IMR-90 (cell line): ENCODE results near the gene DPPA5. TPM values are rescaled to one million over a fixed set of nuclear protein-coding genes. Genes with fewer than 3 reads are reported as not detected.

ENCODE experiments used
- ATAC-seq: fragments of 200-7000 bp; cut with Tn5 transposase; 2 replicates; pipeline ENCODE4 v1.9.1; 2020; ENCODE audit warnings: low read depth, mild to moderate bottlenecking, moderate library complexity
- BruUV-seq: library from RNA; stranded (reverse); fragments of 400-500 nt; replicated peaks from 2 replicates; lab custom pipeline; 2021; lab: Mats Ljungman, UMichigan
- CTCF ChIA-PET: fragments of 300-600 bp; formaldehyde crosslinking; extraction: SDS; loops from one replicate; lab custom pipeline; 2021; ENCODE audit warnings: antibody characterized with exemption; lab: Yijun Ruan, JAX
- POLR2A ChIA-PET: fragments of 300-600 bp; sonication (Branson Sonifier 250); formaldehyde crosslinking; loops from one replicate; lab custom pipeline; 2022; ENCODE audit warnings: antibody characterized with exemption; ENCODE audit not compliant: unreplicated experiment; lab: Charles Lee
- DNase-seq: peaks from one replicate; pipeline ENCODE4 v3.0.0; 2013
- H2AFZ ChIP-seq: replicated peaks from 2 replicates; pipeline ENCODE3; 2013; ENCODE audit warnings: low read length, mild to moderate bottlenecking; ENCODE audit not compliant: poor library complexity
- H2AK5ac ChIP-seq: 2 replicates; pipeline ENCODE4 v1.6.1; 2013; ENCODE audit warnings: low read depth, low read length, inconsistent platforms
- H2AK9ac ChIP-seq: replicated peaks from 2 replicates; pipeline ENCODE3; 2013; ENCODE audit warnings: mild to moderate bottlenecking, low read depth, low read length, moderate library complexity; ENCODE audit not compliant: poor library complexity
- H2BK120ac ChIP-seq: 2 replicates; pipeline ENCODE4 v1.6.1; 2013; ENCODE audit warnings: low read depth, low read length, inconsistent platforms
- H2BK15ac ChIP-seq: 3 replicates; pipeline ENCODE4 v1.6.1; 2013; ENCODE audit warnings: low read depth, low read length, inconsistent platforms
- H2BK20ac ChIP-seq: 2 replicates; pipeline ENCODE4 v1.6.1; 2013; ENCODE audit warnings: low read depth, mild to moderate bottlenecking, inconsistent platforms, low read length, moderate library complexity
- H2BK5ac ChIP-seq: 2 replicates; pipeline ENCODE4 v1.6.1; 2013; ENCODE audit warnings: mild to moderate bottlenecking, low read depth, low read length, inconsistent platforms; ENCODE audit not compliant: poor library complexity, severe bottlenecking
- H3K14ac ChIP-seq: replicated peaks from 2 replicates; pipeline ENCODE4 v1.6.1; 2013; ENCODE audit warnings: low read depth, low read length, inconsistent platforms
- H3K18ac ChIP-seq: 2 replicates; pipeline ENCODE4 v1.6.1; 2013; ENCODE audit warnings: low read depth, low read length, control low read depth
- H3K23ac ChIP-seq: 2 replicates; pipeline ENCODE4 v1.6.1; 2013; ENCODE audit warnings: low read depth, low read length, inconsistent platforms
- H3K27ac ChIP-seq: 2 replicates; pipeline ENCODE4 v1.5.1; 2013; ENCODE audit warnings: mild to moderate bottlenecking, control low read depth, low read length; ENCODE audit not compliant: insufficient read depth
- H3K27me3 ChIP-seq: 2 replicates; pipeline ENCODE4 v1.6.1; 2013; ENCODE audit warnings: low read length; ENCODE audit not compliant: control insufficient read depth, insufficient read depth
- H3K36me3 ChIP-seq: 2 replicates; pipeline ENCODE4 v1.6.1; 2013; ENCODE audit warnings: low read length, mixed read lengths; ENCODE audit not compliant: control insufficient read depth, insufficient read depth
- H3K4ac ChIP-seq: 2 replicates; pipeline ENCODE4 v1.6.1; 2013; ENCODE audit warnings: low read depth, low read length, inconsistent platforms
- H3K4me1 ChIP-seq: 2 replicates; pipeline ENCODE4 v1.6.1; 2013; ENCODE audit warnings: low read length, mixed read lengths; ENCODE audit not compliant: control insufficient read depth, insufficient read depth
- H3K4me2 ChIP-seq: 2 replicates; pipeline ENCODE4 v1.6.1; 2013; ENCODE audit warnings: low read depth, mild to moderate bottlenecking, control low read depth, low read length, moderate library complexity
- H3K4me3 ChIP-seq: 2 replicates; pipeline ENCODE4 v1.5.1; 2013; ENCODE audit warnings: low read depth, mild to moderate bottlenecking, control low read depth, low read length, moderate library complexity; ENCODE audit not compliant: insufficient read depth
- H3K56ac ChIP-seq: 2 replicates; pipeline ENCODE4 v1.6.1; 2013; ENCODE audit warnings: low read length, inconsistent platforms; ENCODE audit not compliant: insufficient read depth; ENCODE audit errors: extremely low read depth
- H3K79me1 ChIP-seq, 2 experiments: 2 replicates each; pipeline ENCODE4 v1.6.1; 2013; ENCODE audit warnings: low read length in 2 of 2, inconsistent platforms in 1 of 2, low read depth in 1 of 2
- H3K9ac ChIP-seq: 2 replicates; pipeline ENCODE4 v1.6.1; 2013; ENCODE audit warnings: low read depth, low read length, control low read depth
- H3K9me1 ChIP-seq: 2 replicates; pipeline ENCODE4 v1.6.1; 2013; ENCODE audit warnings: low read length, inconsistent platforms; ENCODE audit not compliant: insufficient read depth
- H3K9me3 ChIP-seq: 2 replicates; pipeline ENCODE4 v1.6.1; 2013; ENCODE audit warnings: low read length; ENCODE audit not compliant: control insufficient read depth, insufficient read depth
- H4K20me1 ChIP-seq: 2 replicates; pipeline ENCODE4 v1.6.1; 2013; ENCODE audit warnings: low read length, inconsistent platforms; ENCODE audit not compliant: insufficient read depth
- H4K5ac ChIP-seq: 2 replicates; pipeline ENCODE4 v1.6.1; 2013; ENCODE audit warnings: mild to moderate bottlenecking, low read depth, low read length, control low read depth
- H4K8ac ChIP-seq, 2 experiments: 2 replicates each; pipeline ENCODE4 v1.6.1; 2013; ENCODE audit warnings: low read depth in 2 of 2, low read length in 2 of 2, control low read depth in 1 of 2, inconsistent platforms in 1 of 2
- H4K91ac ChIP-seq: 2 replicates; pipeline ENCODE4 v1.6.1; 2013; ENCODE audit warnings: low read depth, low read length, inconsistent platforms; ENCODE audit not compliant: insufficient read depth
- BHLHE40 ChIP-seq: fragments of 150-350 bp; IDR thresholded peaks from 2 replicates; pipeline ENCODE4 v1.6.1; 2016; ENCODE audit warnings: mild to moderate bottlenecking, low read depth, low read length
- CEBPB ChIP-seq: IDR thresholded peaks from 2 replicates; pipeline ENCODE4 v1.6.1; 2012; ENCODE audit warnings: low read depth, low read length, improper control_type of control experiment
- CHD1 ChIP-seq: IDR thresholded peaks from 2 replicates; pipeline ENCODE4 v1.6.1; 2012; ENCODE audit warnings: low read depth, low read length, improper control_type of control experiment
- ELK1 ChIP-seq: fragments of 150-350 bp; IDR thresholded peaks from 2 replicates; pipeline ENCODE4 v1.6.1; 2016; ENCODE audit warnings: low read depth, mild to moderate bottlenecking, low read length, moderate library complexity, borderline replicate concordance
- FOS ChIP-seq: fragments of 150-350 bp; IDR thresholded peaks from 2 replicates; pipeline ENCODE4 v1.6.1; 2016; ENCODE audit warnings: low read depth, low read length
- MAFK ChIP-seq: IDR thresholded peaks from 2 replicates; pipeline ENCODE4 v1.6.1; 2012; ENCODE audit warnings: low read depth, low read length, improper control_type of control experiment
- MAZ ChIP-seq: IDR thresholded peaks from 2 replicates; pipeline ENCODE4 v1.6.1; 2012; ENCODE audit warnings: low read depth, mild to moderate bottlenecking, low read length, improper control_type of control experiment, moderate library complexity, borderline replicate concordance
- MXI1 ChIP-seq: IDR thresholded peaks from 2 replicates; pipeline ENCODE4 v1.6.1; 2012; ENCODE audit warnings: low read depth, mild to moderate bottlenecking, low read length, moderate library complexity, borderline replicate concordance
- NFE2L2 ChIP-seq: fragments of 150-350 bp; IDR thresholded peaks from 2 replicates; pipeline ENCODE4 v1.6.1; 2016; ENCODE audit warnings: low read depth, mild to moderate bottlenecking, low read length
- POLR2A ChIP-seq: IDR thresholded peaks from 2 replicates; pipeline ENCODE4 v1.6.1; 2012; ENCODE audit warnings: mild to moderate bottlenecking, low read depth, low read length
- RAD21 ChIP-seq: IDR thresholded peaks from 2 replicates; pipeline ENCODE4 v1.6.1; 2012; ENCODE audit warnings: low read length, improper control_type of control experiment
- RCOR1 ChIP-seq: IDR thresholded peaks from 2 replicates; pipeline ENCODE4 v1.6.1; 2012; ENCODE audit warnings: mild to moderate bottlenecking, low read length, improper control_type of control experiment; ENCODE audit not compliant: insufficient replicate concordance
- RFX5 ChIP-seq: IDR thresholded peaks from 2 replicates; pipeline ENCODE4 v1.8.0; 2012; ENCODE audit warnings: low read depth, mild to moderate bottlenecking, low read length, moderate library complexity
- SMC3 ChIP-seq: fragments of 150-350 bp; IDR thresholded peaks from 2 replicates; pipeline ENCODE4 v1.6.1; 2016; ENCODE audit warnings: low read depth, mild to moderate bottlenecking, antibody characterized with exemption, low read length, moderate library complexity
- WGBS, 2 experiments: methylation state at CpG; one replicate each; pipeline versions ENCODE4 v1.1.5 to v1.1.7; 2013; ENCODE audit warnings: missing lambda C conversion rate in 2 of 2; ENCODE audit not compliant: insufficient read length in 1 of 2; ENCODE audit errors: extremely low coverage in 2 of 2; 5-methylcytosine and 5-hydroxymethylcytosine counted together
- dilution Hi-C: fragments of 300-500 bp; cut with HindIII; formaldehyde crosslinking; loops from one replicate; pipeline ENCODE4 v1.14.3; 2018; ENCODE audit warnings: low sequenced_read_pairs; ENCODE audit not compliant: unreplicated experiment
- in situ Hi-C: fragments of 300-500 bp; cut with MboI; formaldehyde crosslinking; loops from 3 replicates; pipeline ENCODE4 v1.14.3; 2019; ENCODE audit warnings: low sequenced_read_pairs, inconsistent platforms, mixed read lengths
- intact Hi-C: fragments of 100-400 bp; cut with micrococcal nuclease; formaldehyde crosslinking; loops from 2 replicates; pipeline ENCODE4 v1.10.0; 2022
- polyA plus RNA-seq, 3 experiments: library from polyadenylated mRNA; depleted of rRNA; stranded (reverse); fragments of >200 nt; gene quantifications; 2 replicates each; pipeline ENCODE4 v1.2.3, GENCODE V29; 2012; ENCODE audit warnings: low replicate concordance in 1 of 3
- total RNA-seq: library from RNA; depleted of rRNA; stranded (reverse); fragments of >200 nt; gene quantifications from 2 replicates; pipeline ENCODE4 v1.2.3, GENCODE V29; 2012
- TF ChIP-seq, protein P1 (sequence below): conservative IDR thresholded peaks from 2 replicates; pipeline ENCODE4 v1.5.1; 2012; ENCODE audit warnings: mild to moderate bottlenecking, low read depth, low read length, improper control_type of control experiment
- TF ChIP-seq, protein P2 (sequence below): fragments of 150-350 bp; IDR thresholded peaks from 2 replicates; pipeline ENCODE4 v1.6.1; 2017; ENCODE audit warnings: mild to moderate bottlenecking, antibody characterized with exemption, low read length, low read depth

The DPPA5 gene
- total and polyA plus RNA-seq, 2 of the 4 experiments (the other 2 are of a cell fraction): not detected

DNA sequence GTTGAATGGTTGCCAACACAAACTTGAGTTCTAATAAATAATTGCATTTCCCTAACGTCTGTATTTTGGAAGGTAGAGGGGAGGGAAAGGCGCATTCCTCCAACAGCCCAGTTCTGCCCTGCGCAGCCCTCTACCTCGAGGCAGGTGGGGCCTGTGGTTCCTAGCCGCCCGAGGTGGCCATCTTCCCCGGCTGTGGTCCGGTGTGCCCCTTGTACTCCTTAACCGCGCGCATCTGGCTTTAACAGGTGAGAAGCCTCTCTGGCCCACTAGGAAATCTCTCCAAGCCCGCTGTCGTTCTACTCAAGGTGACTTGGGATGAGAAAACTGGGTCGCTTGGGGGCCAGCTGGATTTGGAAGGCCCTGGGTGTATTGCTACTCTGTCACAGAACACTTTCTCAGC, 10.0 kb upstream of the DPPA5 start:
- Histone ChIP-seq H3K23ac (no peak overlapping the region), H3K4me1 (no peaks in the 10 kb centered on the region), H2BK120ac (no peak overlapping the region), H3K27ac (no peak overlapping the region), H2AK5ac (no peak overlapping the region), H3K27me3 (peaks cover 3% of the 10 kb centered on the region), H2AK9ac (no peak overlapping the region), H3K56ac (no peak overlapping the region), H3K4me2 (no peak overlapping the region), H3K18ac (no peak overlapping the region), H2BK15ac (no peak overlapping the region), H3K9me3 (peaks cover 2% of the 10 kb centered on the region; the same call in 1 of the 2 replicates), H2BK20ac (no peak overlapping the region), H4K91ac (no peak overlapping the region), H4K20me1 (no peaks in the 10 kb centered on the region), H3K4ac (no peak overlapping the region), H4K8ac (no peak overlapping the region), H3K36me3 (no peaks in the 10 kb centered on the region), H3K79me1 (no peaks in the 10 kb centered on the region), H2BK5ac (no peak overlapping the region), H3K14ac (no peak overlapping the region), H3K4me3 (no peak overlapping the region), H2AFZ (no peak overlapping the region), H3K9me1 (no peaks in the 10 kb centered on the region), H3K9ac (no peak overlapping the region), H4K5ac (no peak overlapping the region)
- dilution Hi-C loops (no loop called here), intact Hi-C loops (no loop called here), in situ Hi-C loops (no loop called here)
- ATAC-seq (no peak), DNase-seq (no peak)
- BruUV-seq: no TSS peak
- ChIA-PET POLR2A (no interaction called here), CTCF (interaction anchor here (0.6 kb wide), 1 partner anchor 12 kb away, joined by 4 read pairs; no protein-coding TSS in a partner anchor)
- WGBS, 2 experiments: no CpG with 5 or more reads among the region's 14 CpGs
- TF ChIP-seq MXI1: no peak
- TF ChIP-seq FOS: no peak
- TF ChIP-seq, protein P1, sequence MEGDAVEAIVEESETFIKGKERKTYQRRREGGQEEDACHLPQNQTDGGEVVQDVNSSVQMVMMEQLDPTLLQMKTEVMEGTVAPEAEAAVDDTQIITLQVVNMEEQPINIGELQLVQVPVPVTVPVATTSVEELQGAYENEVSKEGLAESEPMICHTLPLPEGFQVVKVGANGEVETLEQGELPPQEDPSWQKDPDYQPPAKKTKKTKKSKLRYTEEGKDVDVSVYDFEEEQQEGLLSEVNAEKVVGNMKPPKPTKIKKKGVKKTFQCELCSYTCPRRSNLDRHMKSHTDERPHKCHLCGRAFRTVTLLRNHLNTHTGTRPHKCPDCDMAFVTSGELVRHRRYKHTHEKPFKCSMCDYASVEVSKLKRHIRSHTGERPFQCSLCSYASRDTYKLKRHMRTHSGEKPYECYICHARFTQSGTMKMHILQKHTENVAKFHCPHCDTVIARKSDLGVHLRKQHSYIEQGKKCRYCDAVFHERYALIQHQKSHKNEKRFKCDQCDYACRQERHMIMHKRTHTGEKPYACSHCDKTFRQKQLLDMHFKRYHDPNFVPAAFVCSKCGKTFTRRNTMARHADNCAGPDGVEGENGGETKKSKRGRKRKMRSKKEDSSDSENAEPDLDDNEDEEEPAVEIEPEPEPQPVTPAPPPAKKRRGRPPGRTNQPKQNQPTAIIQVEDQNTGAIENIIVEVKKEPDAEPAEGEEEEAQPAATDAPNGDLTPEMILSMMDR: no peak
- TF ChIP-seq RCOR1: no peak
- TF ChIP-seq NFE2L2: no peak
- TF ChIP-seq BHLHE40: no peak
- no peak for TF ChIP-seq MAZ
- no peak for TF ChIP-seq CHD1
- no peak for TF ChIP-seq RAD21
- TF ChIP-seq CEBPB: no peak
- TF ChIP-seq ELK1: no peak
- no peak for TF ChIP-seq POLR2A
- TF ChIP-seq SMC3: no peak
- TF ChIP-seq, protein P2, sequence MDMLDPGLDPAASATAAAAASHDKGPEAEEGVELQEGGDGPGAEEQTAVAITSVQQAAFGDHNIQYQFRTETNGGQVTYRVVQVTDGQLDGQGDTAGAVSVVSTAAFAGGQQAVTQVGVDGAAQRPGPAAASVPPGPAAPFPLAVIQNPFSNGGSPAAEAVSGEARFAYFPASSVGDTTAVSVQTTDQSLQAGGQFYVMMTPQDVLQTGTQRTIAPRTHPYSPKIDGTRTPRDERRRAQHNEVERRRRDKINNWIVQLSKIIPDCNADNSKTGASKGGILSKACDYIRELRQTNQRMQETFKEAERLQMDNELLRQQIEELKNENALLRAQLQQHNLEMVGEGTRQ: no peak
- no peak for TF ChIP-seq RFX5
- no peak for TF ChIP-seq MAFK
